Keratinocyte (primary cell): ENCODE results near the gene TXLNG.

Source experiments
- EZH2 ChIP-seq: IDR thresholded peaks from one replicate; pipeline ENCODE4 v1.6.1; 2012; ENCODE audit warnings: inconsistent platforms, mild to moderate bottlenecking, low read length, moderate library complexity
- TF ChIP-seq, protein P1 (sequence below), 3 experiments: IDR thresholded peaks in 1 of 3; conservative IDR thresholded peaks in 1 of 3; optimal IDR thresholded peaks in 1 of 3; 2 replicates in 2 of 3; 3 replicates in 1 of 3; pipeline versions ENCODE3 to v1.5.1; 2011; ENCODE audit warnings: low read length in 3 of 3, mild to moderate bottlenecking in 3 of 3, moderate library complexity in 2 of 3, control low read depth in 1 of 3, inconsistent platforms in 1 of 3; ENCODE audit not compliant: insufficient read depth in 2 of 3; ENCODE audit errors: extremely low read depth in 1 of 3

GRCh38 chrX:16842684-16843083 lies 56.4 kb downstream of the TXLNG start:
- TF ChIP-seq, protein P1, sequence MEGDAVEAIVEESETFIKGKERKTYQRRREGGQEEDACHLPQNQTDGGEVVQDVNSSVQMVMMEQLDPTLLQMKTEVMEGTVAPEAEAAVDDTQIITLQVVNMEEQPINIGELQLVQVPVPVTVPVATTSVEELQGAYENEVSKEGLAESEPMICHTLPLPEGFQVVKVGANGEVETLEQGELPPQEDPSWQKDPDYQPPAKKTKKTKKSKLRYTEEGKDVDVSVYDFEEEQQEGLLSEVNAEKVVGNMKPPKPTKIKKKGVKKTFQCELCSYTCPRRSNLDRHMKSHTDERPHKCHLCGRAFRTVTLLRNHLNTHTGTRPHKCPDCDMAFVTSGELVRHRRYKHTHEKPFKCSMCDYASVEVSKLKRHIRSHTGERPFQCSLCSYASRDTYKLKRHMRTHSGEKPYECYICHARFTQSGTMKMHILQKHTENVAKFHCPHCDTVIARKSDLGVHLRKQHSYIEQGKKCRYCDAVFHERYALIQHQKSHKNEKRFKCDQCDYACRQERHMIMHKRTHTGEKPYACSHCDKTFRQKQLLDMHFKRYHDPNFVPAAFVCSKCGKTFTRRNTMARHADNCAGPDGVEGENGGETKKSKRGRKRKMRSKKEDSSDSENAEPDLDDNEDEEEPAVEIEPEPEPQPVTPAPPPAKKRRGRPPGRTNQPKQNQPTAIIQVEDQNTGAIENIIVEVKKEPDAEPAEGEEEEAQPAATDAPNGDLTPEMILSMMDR (optimal IDR thresholded peaks at IDR 0.05 in 1 of 3, IDR thresholded peaks at IDR 0.05 in 1 of 3, conservative IDR thresholded peaks at IDR 0.05 in 1 of 3; ENCODE audit: extremely low read depth in 1 of 3, insufficient read depth in 2 of 3, low read length in 3 of 3): no peak
- TF ChIP-seq EZH2: no peak
